GM21576 (cell line): ENCODE measurements around the gene MYO18B.

Experiments used
- ATAC-seq: cut with Tn5 transposase; IDR thresholded peaks from one replicate; pipeline ENCODE4 v1.9.1; 2021; ENCODE audit warnings: mild to moderate bottlenecking, moderate library complexity; ENCODE audit not compliant: unreplicated experiment

Gene MYO18B

GRCh38 chr22:25892678-25893077, 150.7 kb downstream of the MYO18B start:
- no peak for ATAC-seq

GRCh38 chr22:25895678-25896077, 153.7 kb downstream of the MYO18B start:
- no peak for ATAC-seq

- ATAC-seq, result no peak
Observed at GRCh38 chr22:25896098-25896497, 154.1 kb downstream of the MYO18B start.

- ATAC-seq, result no peak
Observed at GRCh38 chr22:25896592-25896991, 154.6 kb downstream of the MYO18B start.

- no peak for ATAC-seq
Observed at GRCh38 chr22:25898707-25899365, 156.8 kb downstream of the MYO18B start.

GRCh38 chr22:25899566-25899965, 157.6 kb downstream of the MYO18B start:
- ATAC-seq, result no peak

- ATAC-seq, result no peak
Observed at GRCh38 chr22:25900390-25900789, 158.4 kb downstream of the MYO18B start.

- ATAC-seq, result no peak
Observed at GRCh38 chr22:25900880-25901279, 158.9 kb downstream of the MYO18B start.

- ATAC-seq, result no peak
Observed at GRCh38 chr22:25902402-25902801, 160.4 kb downstream of the MYO18B start.

GRCh38 chr22:25903294-25903693, 161.3 kb downstream of the MYO18B start:
- no peak for ATAC-seq

GRCh38 chr22:25908212-25908611, 166.2 kb downstream of the MYO18B start:
- no peak for ATAC-seq

- ATAC-seq, result no peak
Observed at GRCh38 chr22:25908755-25909154, 166.8 kb downstream of the MYO18B start.

GRCh38 chr22:25909614-25910387, 167.8 kb downstream of the MYO18B start:
- no peak for ATAC-seq

GRCh38 chr22:25911243-25911972, 169.4 kb downstream of the MYO18B start:
- no peak for ATAC-seq

GRCh38 chr22:25919452-25919851, 177.5 kb downstream of the MYO18B start:
- ATAC-seq, result no peak

- ATAC-seq, result no peak
Observed at GRCh38 chr22:25922141-25922540, 180.2 kb downstream of the MYO18B start.

- ATAC-seq, result no peak
Observed at GRCh38 chr22:25923914-25924313, 181.9 kb downstream of the MYO18B start.

GRCh38 chr22:25928038-25928437, 186.1 kb downstream of the MYO18B start:
- no peak for ATAC-seq

- no peak for ATAC-seq
Observed at GRCh38 chr22:25929321-25929878, 187.4 kb downstream of the MYO18B start.

GRCh38 chr22:25930083-25930482, 188.1 kb downstream of the MYO18B start:
- no peak for ATAC-seq

GRCh38 chr22:25930788-25931310, 188.9 kb downstream of the MYO18B start:
- no peak for ATAC-seq
